GM12892 (cell line): ENCODE measurements around the gene RBM46.

Source experiments
- POLR2A ChIP-seq: IDR thresholded peaks from 2 replicates; pipeline ENCODE4 v1.6.1; 2011; ENCODE audit warnings: low read depth, low read length, control low read depth
- POLR2AphosphoS5 ChIP-seq: IDR thresholded peaks from 2 replicates; pipeline ENCODE4 v1.6.1; 2011; ENCODE audit warnings: low read depth, low read length, control low read depth
- TAF1 ChIP-seq: IDR thresholded peaks from 2 replicates; pipeline ENCODE4 v1.6.1; 2011; ENCODE audit warnings: low read depth, mild to moderate bottlenecking, control low read depth, low read length, borderline replicate concordance

DNA sequence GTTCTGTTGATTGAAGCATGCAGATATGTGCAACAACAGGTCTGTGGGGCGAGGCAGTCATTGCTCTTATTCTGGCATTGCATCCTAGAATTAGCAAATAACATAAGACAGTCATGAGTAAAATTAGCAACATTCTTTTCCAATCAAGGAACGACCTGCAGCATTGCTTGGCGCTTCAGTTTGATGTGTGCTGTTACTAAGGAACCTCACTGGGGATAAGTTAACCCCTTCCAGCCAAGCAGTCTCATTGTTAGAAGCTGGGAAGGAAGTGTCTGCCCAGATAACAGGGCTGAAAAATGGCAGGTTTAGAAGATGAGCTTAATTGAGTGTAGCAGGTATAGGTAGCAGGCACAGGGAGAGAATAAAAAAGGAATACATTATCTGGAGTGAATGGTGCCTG, 55.4 kb downstream of the RBM46 start:
- TF ChIP-seq POLR2A, result no peak
- TF ChIP-seq POLR2AphosphoS5, result no peak
- no peak for TF ChIP-seq TAF1
